Smooth muscle cell (in vitro differentiated cells): ENCODE data around the gene ZEB2. TPM values are rescaled to one million over a fixed set of nuclear protein-coding genes. Genes with fewer than 3 reads are reported as not detected.
A peak's percentile ranks its signal among the peaks of the same experiment; 100 is the strongest.

Experiments
- DNase-seq: peaks from one replicate; lab custom pipeline; 2025; ENCODE audit not compliant: unreplicated experiment; lab: John Stamatoyannopoulos, UW
- H2AFZ ChIP-seq: fragments of 200-600 bp; sonication (generic); 2 replicates; pipeline ENCODE4 v1.6.0; 2016; ENCODE audit warnings: antibody characterized with exemption, low read depth, mild to moderate bottlenecking
- H3F3A ChIP-seq: fragments of 200-600 bp; sonication (generic); 2 replicates; pipeline ENCODE4 v1.6.0; 2017; ENCODE audit warnings: antibody characterized with exemption, low read depth
- H3K27ac ChIP-seq: fragments of 200-600 bp; sonication (generic); 2 replicates; pipeline ENCODE4 v1.5.1; 2016; ENCODE audit warnings: low read depth, mild to moderate bottlenecking
- H3K27me3 ChIP-seq: fragments of 200-600 bp; sonication (generic); 2 replicates; pipeline ENCODE4 v1.6.1; 2016; ENCODE audit warnings: low read depth, mild to moderate bottlenecking
- H3K36me3 ChIP-seq: fragments of 200-600 bp; sonication (generic); 2 replicates; pipeline ENCODE4 v1.5.1; 2016; ENCODE audit warnings: low read depth
- H3K4me1 ChIP-seq: fragments of 200-600 bp; sonication (generic); 2 replicates; pipeline ENCODE4 v1.5.1; 2016; ENCODE audit warnings: low read depth
- H3K4me2 ChIP-seq: fragments of 200-600 bp; sonication (generic); 2 replicates; pipeline ENCODE4 v1.6.0; 2016; ENCODE audit warnings: mild to moderate bottlenecking
- H3K4me3 ChIP-seq: fragments of 200-600 bp; sonication (generic); 2 replicates; pipeline ENCODE4 v1.5.1; 2016; ENCODE audit warnings: mild to moderate bottlenecking
- H3K79me2 ChIP-seq: fragments of 200-600 bp; sonication (generic); 2 replicates; pipeline ENCODE4 v1.6.0; 2016; ENCODE audit warnings: low read depth, mild to moderate bottlenecking
- H3K9ac ChIP-seq: fragments of 200-600 bp; sonication (generic); 2 replicates; pipeline ENCODE4 v1.6.0; 2016; ENCODE audit warnings: low read depth
- H3K9me3 ChIP-seq: fragments of 200-600 bp; sonication (generic); replicated peaks from 2 replicates; pipeline ENCODE4 v1.5.1; 2016; ENCODE audit warnings: low read depth
- H4K20me1 ChIP-seq: fragments of 200-600 bp; sonication (generic); 2 replicates; pipeline ENCODE4 v1.6.0; 2016; ENCODE audit warnings: low read depth
- WGBS: methylation state at CpG from one replicate; pipeline ENCODE4 v1.1.7; 2016; ENCODE audit warnings: low lambda C conversion rate; 5-methylcytosine and 5-hydroxymethylcytosine counted together
- polyA plus RNA-seq: library from polyadenylated mRNA; unstranded; fragments of >200 nt; fragmentation: Nextera tagmentation; extraction: Ambion mirVana; gene quantifications from 2 replicates; pipeline ENCODE4 v1.2.1, GENCODE V29; 2016
- total RNA-seq: library from RNA; depleted of rRNA; stranded (reverse); fragments of >200 nt; gene quantifications from 2 replicates; pipeline ENCODE4 v1.2.3, GENCODE V29; 2014
- TF ChIP-seq, protein P1 (sequence below): fragments of 200-600 bp; sonication (generic); IDR thresholded peaks from 2 replicates; pipeline ENCODE4 v1.5.1; 2017; ENCODE audit warnings: borderline replicate concordance, mild to moderate bottlenecking, antibody characterized with exemption; ENCODE audit not compliant: insufficient read depth, poor library complexity, severe bottlenecking

ZEB2 gene
- total and polyA plus RNA-seq, 2 experiments from 2014 or later: 67.5 to 148 TPM

DNA sequence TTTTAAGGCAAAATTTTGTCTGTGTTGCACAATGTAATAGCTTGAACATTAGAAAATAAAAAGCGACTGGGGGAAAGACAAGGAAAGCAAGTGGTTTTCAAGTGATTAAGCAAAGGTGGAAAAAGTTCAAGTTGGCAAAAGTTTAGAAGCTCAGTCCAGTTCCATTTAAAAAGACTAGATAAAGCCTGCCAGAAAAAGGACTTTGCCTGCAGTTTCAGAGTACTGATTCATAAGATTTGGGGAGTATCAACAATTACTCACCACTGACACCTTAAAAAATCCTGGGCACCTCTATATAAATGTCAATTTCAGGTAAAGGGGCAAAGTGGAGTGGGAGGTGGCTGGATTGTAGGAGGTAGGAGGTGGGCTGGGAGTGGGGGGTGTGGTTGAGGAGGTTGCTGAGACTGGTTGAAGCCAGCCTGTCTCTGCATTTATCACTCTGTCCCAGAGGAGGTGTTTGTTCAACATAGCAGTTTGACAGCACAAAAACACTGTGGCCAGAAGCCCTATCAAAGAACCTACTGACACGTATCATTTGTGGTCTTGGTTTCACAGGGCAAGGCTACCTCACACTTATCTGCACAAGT, 14.6 kb downstream of the ZEB2 start:
- 36% methylated on average over 2 of the region's 2 CpGs for WGBS
- TF ChIP-seq, protein P1, sequence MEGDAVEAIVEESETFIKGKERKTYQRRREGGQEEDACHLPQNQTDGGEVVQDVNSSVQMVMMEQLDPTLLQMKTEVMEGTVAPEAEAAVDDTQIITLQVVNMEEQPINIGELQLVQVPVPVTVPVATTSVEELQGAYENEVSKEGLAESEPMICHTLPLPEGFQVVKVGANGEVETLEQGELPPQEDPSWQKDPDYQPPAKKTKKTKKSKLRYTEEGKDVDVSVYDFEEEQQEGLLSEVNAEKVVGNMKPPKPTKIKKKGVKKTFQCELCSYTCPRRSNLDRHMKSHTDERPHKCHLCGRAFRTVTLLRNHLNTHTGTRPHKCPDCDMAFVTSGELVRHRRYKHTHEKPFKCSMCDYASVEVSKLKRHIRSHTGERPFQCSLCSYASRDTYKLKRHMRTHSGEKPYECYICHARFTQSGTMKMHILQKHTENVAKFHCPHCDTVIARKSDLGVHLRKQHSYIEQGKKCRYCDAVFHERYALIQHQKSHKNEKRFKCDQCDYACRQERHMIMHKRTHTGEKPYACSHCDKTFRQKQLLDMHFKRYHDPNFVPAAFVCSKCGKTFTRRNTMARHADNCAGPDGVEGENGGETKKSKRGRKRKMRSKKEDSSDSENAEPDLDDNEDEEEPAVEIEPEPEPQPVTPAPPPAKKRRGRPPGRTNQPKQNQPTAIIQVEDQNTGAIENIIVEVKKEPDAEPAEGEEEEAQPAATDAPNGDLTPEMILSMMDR: no peak
- no peak overlapping the region for H2AFZ ChIP-seq
- peaks cover 92% of the 10 kb centered on the region for H3K4me1 ChIP-seq
- peaks cover 100% of the 10 kb centered on the region for H3K79me2 ChIP-seq
- H3K36me3 ChIP-seq: no peaks in the 10 kb centered on the region
- H3K9me3 ChIP-seq: no peaks in the 10 kb centered on the region
- H4K20me1 ChIP-seq: peaks cover 88% of the 10 kb centered on the region
- no peaks in the 10 kb centered on the region for H3K27me3 ChIP-seq
- H3K4me2 ChIP-seq: peak overlapping the region; percentile 91
- no peak for DNase-seq
- no peak overlapping the region for H3K4me3 ChIP-seq
- peak overlapping the region; percentile 98 for H3K27ac ChIP-seq
- H3F3A ChIP-seq: peaks cover 30% of the 10 kb centered on the region
- peak overlapping the region; percentile 28 for H3K9ac ChIP-seq

DNA sequence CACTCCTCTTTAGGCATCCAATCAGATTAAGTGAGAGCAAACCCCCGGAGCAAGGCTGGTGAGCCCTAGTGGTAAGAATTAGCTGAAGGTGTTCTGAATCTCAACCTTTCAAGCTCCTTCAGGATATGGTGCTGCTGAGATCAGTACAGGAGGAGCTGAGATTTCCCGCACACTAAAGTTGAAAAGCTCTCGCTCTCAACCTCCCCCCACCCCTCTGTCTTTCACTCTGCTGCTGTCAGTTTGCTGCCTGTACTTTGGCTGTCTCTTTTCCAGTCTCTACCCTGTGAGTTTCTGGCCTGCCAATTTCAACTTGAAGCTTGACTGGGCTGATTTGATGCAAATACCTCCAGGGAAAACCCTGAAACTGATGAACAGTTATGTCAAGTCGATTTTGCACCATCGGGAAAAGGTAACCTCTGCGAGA, 15.7 kb downstream of the ZEB2 start:
- Histone ChIP-seq H3K4me2 (peak overlapping the region; percentile 91), H3F3A (peaks cover 25% of the 10 kb centered on the region), H3K9ac (peak overlapping the region; percentile 28), H3K4me3 (no peak overlapping the region), H3K27me3 (no peaks in the 10 kb centered on the region), H3K9me3 (no peaks in the 10 kb centered on the region), H4K20me1 (peaks cover 97% of the 10 kb centered on the region), H3K36me3 (no peaks in the 10 kb centered on the region), H3K79me2 (peaks cover 100% of the 10 kb centered on the region), H3K27ac (peak overlapping the region; percentile 98), H2AFZ (no peak overlapping the region), H3K4me1 (peaks cover 81% of the 10 kb centered on the region)
- 40% methylated on average over 6 of the region's 6 CpGs for WGBS
- no peak for DNase-seq
- TF ChIP-seq, protein P1: peak; percentile 13

DNA sequence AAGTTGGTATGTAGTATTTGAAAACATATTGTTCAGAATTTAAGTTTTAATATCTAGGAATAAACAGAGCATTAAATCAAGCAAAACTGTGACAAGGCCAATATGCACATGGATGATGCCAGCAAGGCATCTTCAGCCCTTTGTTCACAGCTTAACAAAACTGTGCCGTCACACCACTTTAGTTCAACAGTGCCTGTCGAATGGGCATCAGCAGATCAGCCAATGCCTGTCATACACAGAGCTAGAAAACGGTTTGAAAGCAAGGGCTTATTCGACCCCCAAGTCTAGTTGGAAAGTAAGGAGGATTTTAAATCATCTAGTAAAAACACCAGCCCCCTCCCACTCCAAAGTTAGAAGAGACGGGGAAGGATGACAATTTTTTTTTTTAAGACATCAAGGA, 16.7 kb downstream of the ZEB2 start:
- Histone ChIP-seq H3K9me3 (no peaks in the 10 kb centered on the region), H3K27me3 (no peaks in the 10 kb centered on the region), H3K36me3 (no peaks in the 10 kb centered on the region), H4K20me1 (peaks cover 97% of the 10 kb centered on the region), H2AFZ (no peak overlapping the region), H3K4me3 (no peak overlapping the region), H3K4me1 (peaks cover 71% of the 10 kb centered on the region), H3K9ac (peak overlapping the region; percentile 36), H3F3A (peaks cover 21% of the 10 kb centered on the region), H3K27ac (peak overlapping the region; percentile 98), H3K79me2 (peaks cover 100% of the 10 kb centered on the region), H3K4me2 (peak overlapping the region; percentile 62)
- no peak for DNase-seq
- 40% methylated on average over 5 of the region's 5 CpGs for WGBS
- TF ChIP-seq, protein P1: no peak

DNA sequence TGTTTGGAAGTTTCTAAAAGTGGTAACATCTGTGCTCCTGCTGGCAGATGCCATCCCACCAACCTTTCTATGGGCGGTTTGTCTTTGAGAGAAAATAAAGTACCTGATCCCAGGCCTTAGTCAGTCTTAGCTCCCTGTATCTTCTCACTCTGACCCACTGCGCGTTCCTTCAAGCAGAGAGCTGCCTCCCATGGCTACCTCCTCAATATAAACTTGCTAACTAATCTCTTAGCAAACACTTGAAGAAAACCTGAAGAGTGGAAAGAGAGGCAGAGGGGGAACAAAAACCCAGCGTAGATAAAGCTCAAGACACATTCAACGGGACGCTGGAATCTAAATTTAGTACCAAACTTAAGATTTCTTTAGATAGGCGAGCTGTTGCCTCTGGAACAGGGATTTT, 17.6 kb downstream of the ZEB2 start:
- TF ChIP-seq, protein P1: no peak
- H4K20me1 ChIP-seq: peaks cover 94% of the 10 kb centered on the region

More for the DNA sequence above, 17.6 kb downstream of the ZEB2 start:
- Histone ChIP-seq H3K4me1 (peaks cover 62% of the 10 kb centered on the region), H3K27ac (peak overlapping the region; percentile 98), H3F3A (peaks cover 24% of the 10 kb centered on the region), H3K4me2 (peak overlapping the region; percentile 62), H3K9ac (peak overlapping the region; percentile 36), H3K27me3 (no peaks in the 10 kb centered on the region), H2AFZ (no peak overlapping the region), H3K79me2 (peaks cover 97% of the 10 kb centered on the region), H3K36me3 (no peaks in the 10 kb centered on the region), H3K9me3 (no peaks in the 10 kb centered on the region), H3K4me3 (no peak overlapping the region)
- no peak for DNase-seq
- WGBS: 39% methylated on average over 7 of the region's 7 CpGs
